ENCODE results near the gene NCAM1.

NCAM1 gene

GRCh38 chr11:113202431-113202830, 241.2 kb downstream of the NCAM1 start:
- no peak for DNase-seq (ENCODE audit: low read depth)

DNA sequence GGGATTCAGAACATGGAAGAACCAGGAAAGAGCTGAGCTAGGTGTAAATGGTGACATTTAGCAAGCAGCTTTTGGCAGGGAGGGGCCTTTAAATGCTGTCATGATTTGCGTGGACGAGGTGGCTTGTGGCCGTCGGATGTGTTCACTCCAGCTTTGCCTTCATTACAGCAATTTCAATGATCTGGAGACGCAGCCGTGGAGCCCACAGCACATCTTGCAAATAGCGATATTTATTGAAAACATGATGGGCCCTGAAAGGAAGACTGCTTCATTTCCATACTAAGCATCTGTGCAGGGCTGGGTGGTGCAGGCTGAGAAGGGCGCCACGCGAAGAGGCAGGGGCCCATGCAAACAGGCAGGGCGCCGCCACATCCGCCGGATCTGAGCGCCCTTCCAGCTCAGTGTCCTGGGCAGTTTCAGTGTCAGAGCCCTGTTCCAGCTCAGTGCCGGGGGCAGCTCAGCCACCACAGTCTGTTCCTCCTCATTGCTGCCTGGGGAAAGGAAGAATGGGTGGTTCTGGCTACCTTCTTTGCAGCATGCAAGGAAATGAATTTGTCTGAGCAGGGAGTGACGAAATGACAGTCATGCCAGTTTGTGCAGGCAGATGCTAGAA, 242.0 kb downstream of the NCAM1 start:
- DNase-seq (ENCODE audit: low read depth), result no peak

DNA sequence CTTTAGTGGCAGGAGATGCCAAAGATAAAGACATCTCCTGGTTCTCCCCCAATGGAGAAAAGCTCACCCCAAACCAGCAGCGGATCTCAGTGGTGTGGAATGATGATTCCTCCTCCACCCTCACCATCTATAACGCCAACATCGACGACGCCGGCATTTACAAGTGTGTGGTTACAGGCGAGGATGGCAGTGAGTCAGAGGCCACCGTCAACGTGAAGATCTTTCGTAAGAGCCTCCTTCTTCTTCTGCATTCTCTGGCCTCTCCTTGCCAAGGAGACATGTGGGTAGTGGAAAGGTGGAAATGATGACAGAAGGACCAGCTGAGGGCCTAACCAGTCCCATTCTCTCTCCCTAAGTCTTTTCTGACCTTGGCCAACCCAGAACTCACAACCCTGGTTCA, 243.1 kb downstream of the NCAM1 start:
- no peak for DNase-seq (ENCODE audit: low read depth)

DNA sequence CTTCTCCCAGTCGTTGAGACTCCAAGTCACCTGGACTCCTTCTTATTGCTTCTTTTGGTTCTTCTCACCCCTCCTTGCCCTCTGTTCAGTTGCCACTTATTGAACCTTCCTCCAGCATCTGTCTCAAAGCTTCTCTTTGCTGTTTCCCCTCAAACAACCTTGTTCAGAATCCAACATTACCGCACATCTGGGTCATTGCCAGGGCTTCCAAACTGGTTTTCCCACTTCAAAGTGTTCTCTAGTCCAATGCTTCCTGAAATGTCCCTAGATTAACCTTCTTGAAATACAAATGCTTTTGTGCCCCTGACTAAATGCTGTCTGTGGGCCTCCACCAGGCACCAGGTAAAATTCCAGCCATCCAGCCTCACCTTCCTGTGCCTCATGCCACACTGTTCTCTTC, 252.3 kb downstream of the NCAM1 start:
- no peak for DNase-seq (ENCODE audit: low read depth)

DNA sequence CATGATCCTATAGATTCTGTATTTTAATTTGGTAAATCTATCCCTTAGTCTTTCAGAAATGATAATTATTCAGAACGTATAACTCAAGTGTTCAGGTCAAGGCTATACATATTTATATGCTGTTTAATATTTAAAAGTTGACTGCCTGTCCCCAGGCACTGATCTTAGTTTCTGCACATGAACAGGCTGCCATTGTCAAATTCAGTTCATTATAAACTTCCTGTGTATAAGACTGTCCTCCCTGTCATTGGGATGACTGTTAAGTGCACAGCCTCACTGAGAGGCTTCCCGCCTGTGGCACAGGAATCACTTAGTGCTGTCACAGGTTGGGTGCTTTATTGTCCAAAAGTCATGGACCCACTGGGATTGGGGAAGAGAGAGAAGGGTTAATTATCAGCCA, 261.0 kb downstream of the NCAM1 start:
- no peak for DNase-seq (ENCODE audit: low read depth)

DNA sequence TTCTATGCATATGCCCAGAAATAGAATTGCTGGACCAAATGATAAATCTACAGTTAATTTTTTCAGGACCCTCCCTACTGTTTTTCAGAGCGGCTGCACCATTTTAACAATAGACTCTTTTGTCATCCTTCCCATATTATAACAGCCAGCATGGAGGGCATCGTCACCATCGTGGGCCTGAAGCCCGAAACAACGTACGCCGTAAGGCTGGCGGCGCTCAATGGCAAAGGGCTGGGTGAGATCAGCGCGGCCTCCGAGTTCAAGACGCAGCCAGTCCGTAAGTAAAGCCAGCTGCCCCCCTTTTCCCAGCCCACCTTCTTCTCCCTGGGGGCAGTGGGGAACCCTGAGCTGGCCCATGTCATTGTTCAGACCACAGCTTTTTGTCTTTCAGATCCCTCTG, 273.7 kb downstream of the NCAM1 start:
- DNase-seq (ENCODE audit: low read depth), result no peak

DNA sequence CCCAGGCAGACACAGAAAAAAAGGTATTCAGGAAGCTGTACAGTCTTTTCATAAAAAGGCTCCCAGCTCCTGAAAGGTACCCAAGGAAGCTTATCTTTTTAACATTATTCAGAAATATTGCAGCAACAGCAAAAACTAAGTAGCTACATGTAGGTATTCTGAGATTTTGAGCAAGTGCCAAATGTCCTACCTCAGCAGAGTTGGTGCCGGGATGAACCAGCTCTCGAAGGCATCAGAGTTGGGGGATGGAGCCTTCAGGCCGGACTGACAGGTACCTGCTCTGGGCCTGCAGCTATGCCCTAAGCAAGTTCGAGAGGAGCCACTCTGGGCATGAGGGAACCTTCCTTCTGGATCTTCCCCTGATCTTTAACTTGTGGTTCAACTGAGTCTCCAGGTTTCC, 276.0 kb downstream of the NCAM1 start:
- DNase-seq (ENCODE audit: low read depth), result no peak

GRCh38 chr11:113238721-113239120, 277.5 kb downstream of the NCAM1 start:
- no peak for DNase-seq (ENCODE audit: low read depth)

DNA sequence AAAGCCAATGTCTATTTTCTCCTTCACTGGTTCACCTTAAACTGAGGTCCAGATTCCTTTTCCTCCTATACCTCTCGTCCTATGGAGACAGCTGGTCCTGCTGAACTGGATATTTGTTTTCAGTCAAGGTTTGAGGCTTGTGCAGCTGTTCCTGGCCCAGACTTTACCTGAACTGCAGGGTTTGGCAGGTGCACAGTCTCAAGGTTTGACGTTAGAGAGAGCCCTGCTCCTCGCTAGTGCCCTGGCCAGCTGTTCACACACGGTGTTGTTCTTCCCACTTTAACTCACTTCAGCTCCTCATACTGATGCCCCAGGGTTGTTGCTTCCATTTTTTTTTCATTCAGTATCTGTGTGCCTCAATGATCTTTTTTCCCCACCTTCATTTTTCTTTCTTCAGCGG, 279.2 kb downstream of the NCAM1 start:
- no peak for DNase-seq (ENCODE audit: low read depth)

DNA sequence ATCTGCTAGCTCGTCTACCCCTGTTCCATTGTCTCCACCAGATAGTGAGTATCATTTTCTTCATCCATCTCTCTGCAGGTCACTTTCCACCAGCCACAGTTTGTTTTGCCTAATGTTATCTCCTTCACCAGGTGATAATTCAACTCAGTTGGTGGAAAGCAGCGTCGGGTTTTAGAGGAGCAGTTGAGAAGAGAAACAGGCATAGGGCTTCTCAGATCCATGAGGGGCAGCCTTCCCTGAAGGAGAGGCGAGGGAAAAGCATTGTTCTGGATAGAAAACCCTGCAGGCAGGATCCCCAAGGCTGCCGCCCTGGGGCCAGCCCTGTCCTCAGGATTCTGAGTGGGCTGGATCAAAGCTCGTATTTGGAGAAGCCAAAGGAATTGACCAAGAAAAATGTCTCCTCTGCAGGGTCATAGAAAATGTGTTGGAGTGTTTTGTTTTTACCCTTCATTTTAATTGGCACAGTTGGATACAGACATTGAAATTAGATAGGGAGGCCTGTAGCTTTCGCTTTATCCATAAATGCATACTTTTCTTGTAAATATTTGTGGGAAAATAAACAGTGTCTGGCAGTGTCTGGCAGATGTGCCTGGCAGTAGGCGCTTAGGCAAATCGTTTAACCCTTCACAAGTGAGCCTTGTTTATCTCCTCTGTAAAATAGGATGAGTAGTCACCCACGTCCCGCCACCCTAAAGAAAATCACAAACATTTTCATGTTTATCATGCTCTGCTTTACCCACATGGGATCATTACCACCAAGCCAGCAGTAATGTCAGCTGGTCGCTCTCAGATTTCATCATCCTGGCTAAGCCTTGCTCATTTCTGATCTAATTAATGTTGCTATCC, 279.8 kb downstream of the NCAM1 start:
- no peak for DNase-seq (ENCODE audit: low read depth)

DNA sequence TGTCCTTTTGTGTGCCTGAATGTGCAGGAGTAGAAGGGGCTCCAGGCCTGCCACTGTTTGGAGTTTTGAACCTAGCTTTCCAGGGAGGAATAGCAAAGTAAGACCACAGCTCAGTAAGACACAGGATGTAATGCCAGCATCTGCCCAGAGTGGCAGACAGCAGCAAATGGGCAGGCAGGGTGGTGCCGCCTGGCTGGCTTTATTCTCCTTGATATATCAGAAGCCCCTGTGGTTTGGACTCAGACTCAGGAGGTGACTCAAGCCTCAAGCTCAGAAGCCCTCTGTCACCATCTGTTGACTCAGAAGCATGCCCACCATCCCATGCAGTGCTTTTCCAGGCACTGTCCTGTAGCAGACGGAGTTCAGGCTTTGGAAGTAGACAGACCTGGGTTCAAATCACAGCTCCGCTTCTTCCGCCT, 280.4 kb downstream of the NCAM1 start:
- DNase-seq (ENCODE audit: low read depth), result no peak

- DNase-seq (ENCODE audit: low read depth), result no peak
These were observed 280.8 kb downstream of the NCAM1 start for GRCh38 chr11:113242060-113242459.

DNA sequence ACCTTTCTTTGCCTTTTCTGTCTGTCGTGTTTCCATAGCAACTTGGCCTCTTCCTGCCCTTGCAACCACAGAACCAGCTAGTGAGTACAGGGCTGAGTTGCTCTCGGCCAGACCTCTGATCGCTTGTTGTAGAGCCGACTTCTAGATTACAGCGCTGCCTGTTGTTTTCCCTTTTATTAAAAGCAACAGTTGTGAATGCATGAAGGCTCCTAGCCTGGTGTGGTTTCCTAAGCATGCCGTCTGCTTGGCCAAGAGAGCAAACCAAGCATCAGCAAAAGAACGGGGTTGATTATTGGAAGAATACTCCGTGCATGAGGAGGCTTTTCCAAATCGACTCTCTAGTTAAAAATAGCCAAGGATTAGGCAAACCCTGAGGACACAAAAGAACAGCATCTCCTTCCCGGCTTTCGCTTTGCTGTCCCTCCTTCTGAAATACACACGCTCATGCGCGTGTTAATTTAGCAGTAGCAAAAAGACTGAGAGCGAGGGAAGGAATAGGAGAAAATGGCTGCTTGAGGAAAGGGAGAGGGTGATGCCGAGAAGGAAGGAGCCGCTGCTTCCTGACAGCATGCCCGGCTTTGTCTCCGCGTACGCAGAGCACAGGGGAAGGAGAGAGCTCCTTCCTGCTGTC, 281.7 kb downstream of the NCAM1 start:
- DNase-seq (ENCODE audit: low read depth), result no peak

DNA sequence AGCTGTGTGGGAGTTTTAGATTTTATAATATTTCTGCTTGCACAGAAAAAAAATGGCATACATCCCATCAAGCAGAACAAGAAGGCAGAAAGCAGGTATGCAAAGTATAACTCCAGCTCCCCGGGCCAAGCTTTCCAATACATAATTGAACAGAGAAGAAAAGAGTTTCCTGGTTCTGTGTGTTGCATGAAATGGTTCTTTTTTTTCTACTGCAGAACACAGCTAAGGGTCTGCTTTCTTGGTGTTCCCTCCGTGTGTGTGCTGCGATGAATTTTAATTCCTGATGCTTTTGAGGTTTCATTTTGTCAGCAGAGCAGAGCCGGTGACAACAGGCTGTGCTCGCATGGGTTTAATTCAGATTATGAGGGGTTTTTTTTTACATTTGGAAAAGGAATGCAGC, 282.5 kb downstream of the NCAM1 start:
- no peak for DNase-seq (ENCODE audit: low read depth)

DNA sequence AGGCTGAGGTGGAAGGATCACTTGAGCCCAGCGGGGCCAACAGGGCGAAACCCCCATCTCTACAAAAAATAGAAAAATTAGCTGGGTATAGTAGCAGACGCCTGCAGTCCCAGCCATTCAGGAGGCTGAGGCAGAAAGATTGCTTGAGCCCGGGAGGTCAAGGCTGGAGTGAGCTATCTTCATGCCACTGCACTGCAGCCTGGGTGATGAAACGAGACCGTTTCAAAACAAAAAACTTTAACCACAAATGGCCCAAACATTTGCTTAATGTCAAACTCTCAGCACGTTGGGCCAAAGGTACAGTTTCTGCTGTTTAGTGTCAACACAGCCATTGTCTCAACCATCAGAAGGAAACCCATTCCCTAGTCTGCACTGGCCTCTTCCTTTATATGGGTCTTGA, 284.0 kb downstream of the NCAM1 start:
- DNase-seq (ENCODE audit: low read depth), result no peak

DNA sequence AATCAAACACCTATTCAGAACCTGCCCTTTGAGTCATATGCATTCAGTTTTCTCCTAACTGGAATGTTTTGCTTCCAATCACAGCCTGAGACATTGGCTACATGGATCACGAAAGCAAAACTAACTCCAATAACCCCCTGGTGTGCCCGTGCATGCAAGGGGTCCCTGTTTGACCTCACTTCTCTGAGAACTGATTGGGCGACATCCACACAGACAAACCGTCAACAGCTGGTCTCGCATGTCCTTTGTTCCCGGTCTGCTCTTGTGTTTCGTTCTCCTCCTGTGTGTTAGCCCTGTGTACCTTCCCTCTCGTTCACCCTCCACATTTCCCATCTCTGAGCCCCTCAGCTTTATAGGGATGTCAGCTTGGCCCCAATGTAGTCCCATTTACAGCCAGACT, 286.0 kb downstream of the NCAM1 start:
- DNase-seq (ENCODE audit: low read depth), result no peak

DNA sequence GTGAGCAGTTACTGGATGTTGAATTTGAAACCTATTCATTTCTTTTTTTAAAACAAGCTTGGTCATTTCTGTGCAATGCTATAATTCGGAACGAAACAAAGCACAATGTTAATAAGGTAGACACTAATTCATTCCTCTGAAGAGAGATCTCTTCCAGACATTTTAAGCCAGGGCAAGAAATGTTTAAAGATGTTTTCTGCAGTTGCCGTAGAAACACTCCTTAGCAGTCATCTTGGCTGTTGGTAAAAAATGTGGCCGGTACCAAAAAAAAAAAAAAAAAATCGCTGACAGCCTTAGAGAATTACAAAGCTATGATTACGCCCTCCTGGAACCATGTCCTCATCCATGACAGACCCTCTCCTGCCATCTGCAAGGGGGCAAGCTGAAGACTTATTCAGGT, 286.7 kb downstream of the NCAM1 start:
- DNase-seq (ENCODE audit: low read depth), result no peak

- DNase-seq (ENCODE audit: low read depth), result no peak
These were observed 287.7 kb downstream of the NCAM1 start for GRCh38 chr11:113248702-113249490.

- DNase-seq (ENCODE audit: low read depth), result no peak
These were observed 288.2 kb downstream of the NCAM1 start for GRCh38 chr11:113249491-113249763.

DNA sequence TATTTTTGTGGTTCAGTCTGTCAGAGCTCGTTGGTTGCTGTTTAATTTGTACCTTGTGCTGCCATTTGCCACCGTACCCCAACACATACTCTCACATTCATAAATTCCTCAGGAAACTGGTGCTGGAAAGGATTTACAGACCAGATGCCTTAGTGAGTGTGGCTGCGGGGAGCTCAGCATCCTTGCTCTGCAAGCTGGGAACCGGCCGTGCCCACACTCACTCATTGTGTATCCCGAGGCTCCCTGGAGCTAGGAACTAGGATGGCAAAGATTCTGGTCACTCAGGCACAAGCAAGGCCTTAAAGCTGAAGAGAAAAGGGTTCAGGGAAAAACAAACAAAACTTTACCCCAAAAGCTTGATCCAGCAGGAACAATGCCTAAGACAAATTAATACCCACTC, 288.6 kb downstream of the NCAM1 start:
- DNase-seq (ENCODE audit: low read depth), result no peak

DNA sequence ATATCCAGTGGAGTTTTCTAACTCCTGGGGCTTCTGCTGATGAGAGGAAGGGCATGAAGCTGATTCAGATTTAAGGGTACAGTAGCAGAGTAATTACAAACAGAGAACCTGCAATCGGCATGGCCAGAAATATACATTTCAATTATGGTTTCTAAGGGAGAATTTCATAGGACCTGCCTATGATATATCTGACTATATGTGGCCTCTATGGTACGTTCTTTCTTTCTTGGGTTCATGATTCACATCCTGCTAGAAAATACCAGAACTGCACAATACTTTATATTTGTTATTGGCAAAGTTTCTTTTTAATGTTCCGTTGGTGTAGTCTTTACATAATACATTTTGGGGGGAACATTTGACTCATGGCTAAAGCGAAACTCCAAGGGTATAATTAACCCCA, 290.1 kb downstream of the NCAM1 start:
- no peak for DNase-seq (ENCODE audit: low read depth)

DNA sequence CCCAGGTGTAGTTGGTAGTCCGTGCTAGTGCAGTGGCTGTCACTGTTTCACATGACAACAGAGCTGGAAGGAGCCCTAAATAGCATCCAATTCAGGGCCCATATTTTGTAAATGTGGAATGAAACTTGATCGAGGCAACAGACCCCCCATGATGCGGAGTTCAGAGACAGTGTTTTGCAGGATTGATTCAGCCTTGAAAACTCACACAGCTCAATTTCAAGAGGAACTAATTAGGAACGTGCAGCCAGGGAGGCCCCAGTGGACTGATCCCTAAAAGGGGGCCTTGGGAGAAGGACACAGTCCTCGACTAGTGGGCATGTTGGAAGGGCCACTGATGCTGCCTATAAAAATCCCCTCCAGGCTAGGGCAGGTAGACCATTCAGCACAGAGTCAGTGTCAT, 292.2 kb downstream of the NCAM1 start:
- DNase-seq (ENCODE audit: low read depth), result no peak

- no peak for DNase-seq (ENCODE audit: low read depth)
These were observed 293.9 kb downstream of the NCAM1 start for GRCh38 chr11:113255096-113255495.

All from stimulated activated CD8-positive, alpha-beta memory T cell treated with anti-CD3 and anti-CD28 coated beads, Interleukin-7, amount 100 ng/mL, for 24 hours (primary cell).